Daoy (cell line): ENCODE data around the gene EPG5. TPM values are rescaled to one million over a fixed set of nuclear protein-coding genes. Genes with fewer than 3 reads are reported as not detected.
"Not testable (repeated sequence)": the region's sequence is repeated elsewhere in the genome, so short reads cannot be mapped to it uniquely, and the experiment has no call there.

Experiments used
- DNase-seq: peaks from one replicate; pipeline ENCODE4 v3.0.0-alpha.2; 2015; ENCODE audit warnings: low read depth
- total RNA-seq: library from RNA; depleted of rRNA; stranded (reverse); fragments of >200 nt; shearing (Covaris generic); gene quantifications from 2 replicates; pipeline ENCODE4 v1.2.3, GENCODE V29; 2014; rRNA removed

EPG5 gene
- total RNA-seq, 1 experiment from 2014 or later: 6.2 TPM

- not testable (repeated sequence) for DNase-seq
These were observed 152.4 kb downstream of the EPG5 start for GRCh38 chr18:45814733-45815132.

DNA sequence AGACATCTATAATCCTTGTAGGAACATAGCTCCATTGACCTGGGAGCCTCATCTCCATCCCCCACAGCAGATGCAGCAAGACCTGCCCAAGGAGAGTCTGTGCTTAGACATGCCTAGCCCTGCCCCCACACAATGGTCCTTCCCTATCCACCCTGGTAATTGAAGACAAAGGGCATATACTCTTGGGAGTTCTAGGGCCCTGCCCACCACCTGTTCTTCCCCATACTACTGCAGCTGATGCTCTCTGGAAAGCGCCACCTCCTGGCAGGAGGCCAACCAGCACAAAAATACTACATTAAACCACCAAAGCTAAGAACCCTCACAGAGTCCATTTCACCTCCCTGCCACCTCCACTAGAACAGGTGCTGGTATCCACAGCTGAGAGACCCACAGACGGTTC lies 160.0 kb downstream of the EPG5 start:
- not testable (repeated sequence) for DNase-seq

- peak; percentile 57 for DNase-seq
These were observed 160.9 kb downstream of the EPG5 start for GRCh38 chr18:45806226-45806625.

DNA sequence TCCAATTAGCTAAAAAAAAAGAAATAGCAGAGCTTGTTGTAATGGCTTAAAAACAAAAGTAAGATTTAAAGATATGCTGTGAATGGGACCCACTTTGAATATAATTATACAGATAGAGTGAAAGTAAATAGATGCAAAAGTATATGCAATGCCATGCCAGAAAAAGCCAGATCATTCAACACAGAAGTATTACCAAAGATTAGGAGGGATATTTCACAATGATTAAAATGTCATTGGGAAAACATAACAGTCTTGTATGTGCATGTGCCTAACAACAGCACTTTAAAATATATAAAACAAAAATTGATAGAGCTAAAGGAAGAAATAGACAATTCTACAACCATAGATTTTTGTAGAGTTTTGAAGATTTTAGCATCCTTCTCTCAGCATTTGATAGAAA lies 161.6 kb downstream of the EPG5 start:
- DNase-seq: no peak

DNA sequence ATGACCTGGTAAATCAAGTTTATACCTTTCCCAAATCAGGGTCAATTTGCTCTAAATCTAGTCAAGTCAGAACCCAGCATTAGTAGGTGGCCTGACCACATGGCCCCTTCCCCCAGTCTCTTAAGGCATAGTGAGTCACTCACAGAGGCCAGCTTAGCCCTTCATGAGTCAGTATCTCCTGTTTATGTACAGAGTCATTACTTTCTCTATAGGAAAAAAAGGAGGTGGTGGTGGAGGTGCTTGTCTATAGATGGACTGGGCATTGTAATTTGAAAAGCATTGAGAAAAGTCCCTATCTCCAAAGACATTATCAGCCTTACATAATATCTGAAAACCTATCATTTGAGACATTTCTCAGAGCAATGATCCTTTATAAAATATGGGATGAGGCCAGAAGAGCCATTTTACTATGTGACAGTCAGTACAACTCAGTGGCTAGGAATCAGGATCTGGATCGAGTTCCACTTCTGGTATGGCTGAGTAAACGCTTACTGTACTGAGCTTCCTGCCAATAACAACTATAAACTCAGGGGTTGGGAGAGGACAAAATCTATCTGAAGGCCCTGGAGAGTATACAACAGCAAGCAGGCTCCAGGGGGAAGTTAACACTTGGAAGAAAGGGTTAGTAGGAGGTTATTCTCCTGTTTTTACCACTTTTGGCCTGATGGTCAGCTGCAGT lies 164.2 kb downstream of the EPG5 start:
- peak; percentile 93 for DNase-seq

GRCh38 chr18:45801416-45802004 lies 165.6 kb downstream of the EPG5 start:
- DNase-seq: no peak

Other genes with a start within 250 kb of the EPG5 start
- 1.9 and 7.5 TPM in 2 replicates for gene SLC14A1, start 243.1 kb downstream of the EPG5 start, total RNA-seq
- 12.1 and 17.9 TPM in 2 replicates for gene SIGLEC15, start 141.7 kb downstream of the EPG5 start, total RNA-seq
- 0.69 and 4.7 TPM in 2 replicates for gene PSTPIP2, start 104.9 kb upstream of the EPG5 start, total RNA-seq
- gene ATP5F1A, start 131.0 kb upstream of the EPG5 start, total RNA-seq: 627 and 878 TPM in 2 replicates
- 46.7 and 63.9 TPM in 2 replicates for gene HAUS1, start 137.1 kb upstream of the EPG5 start, total RNA-seq